Keratinocyte (primary cell): ENCODE measurements around the gene PDK1. TPM values are rescaled to one million over a fixed set of nuclear protein-coding genes. Genes with fewer than 3 reads are reported as not detected.

Experiments used
- DNase-seq: peaks from one replicate; pipeline ENCODE4 v3.0.0-alpha.2; 2011; ENCODE audit warnings: low read depth, missing footprints, low spot score
- FAIRE-seq: peaks from 2 replicates; lab custom pipeline; 2011; peaks lifted over from hg19 to GRCh38; lab: Jason Lieb, UNC
- H2AFZ ChIP-seq: 2 replicates; pipeline ENCODE4 v1.6.0; 2012; ENCODE audit warnings: low read length, control low read depth, inconsistent platforms; ENCODE audit not compliant: control insufficient read depth
- H3K27ac ChIP-seq: 2 replicates; pipeline ENCODE4 v1.5.1; 2011; ENCODE audit warnings: low read length; ENCODE audit not compliant: control insufficient read depth, insufficient read depth
- H3K27me3 ChIP-seq: 3 replicates; pipeline ENCODE4 v1.6.0; 2011; ENCODE audit warnings: low read length; ENCODE audit not compliant: control insufficient read depth, insufficient read depth; ENCODE audit errors: extremely low read depth
- H3K36me3 ChIP-seq, 2 experiments: 2 replicates in 1 of 2; 3 replicates in 1 of 2; pipeline ENCODE4 v1.5.1; 2011; ENCODE audit warnings: low read length in 2 of 2, mild to moderate bottlenecking in 1 of 2; ENCODE audit not compliant: control insufficient read depth in 2 of 2, insufficient read depth in 2 of 2; ENCODE audit errors: extremely low read depth in 1 of 2
- H3K4me1 ChIP-seq: 3 replicates; pipeline ENCODE4 v1.5.1; 2011; ENCODE audit warnings: low read length; ENCODE audit not compliant: control insufficient read depth, insufficient read depth; ENCODE audit errors: extremely low read depth
- H3K4me2 ChIP-seq: 3 replicates; pipeline ENCODE4 v1.6.0; 2011; ENCODE audit warnings: low read depth, low read length; ENCODE audit not compliant: control insufficient read depth, insufficient read depth; ENCODE audit errors: extremely low read depth
- H3K4me3 ChIP-seq, 3 experiments: fragments of 200-600 bp in 1 of 3; sonication (generic) in 1 of 3; 2 replicates in 2 of 3; 3 replicates in 1 of 3; pipeline ENCODE4 v1.5.1; 2011 to 2016; ENCODE audit warnings: low read length in 3 of 3, mild to moderate bottlenecking in 3 of 3, control low read depth in 2 of 3, inconsistent platforms in 1 of 3, low read depth in 1 of 3, mixed read lengths in 1 of 3, mixed run types in 1 of 3, moderate library complexity in 1 of 3; ENCODE audit not compliant: control insufficient read depth in 2 of 3, insufficient read depth in 2 of 3; ENCODE audit errors: extremely low read depth in 1 of 3
- H3K79me2 ChIP-seq: 2 replicates; pipeline ENCODE4 v1.6.0; 2012; ENCODE audit warnings: low read length; ENCODE audit not compliant: control insufficient read depth, insufficient read depth
- H3K9ac ChIP-seq: 3 replicates; pipeline ENCODE4 v1.6.0; 2011; ENCODE audit warnings: low read length; ENCODE audit not compliant: control insufficient read depth, insufficient read depth; ENCODE audit errors: extremely low read depth
- H3K9me1 ChIP-seq: 3 replicates; pipeline ENCODE4 v1.6.0; 2011; ENCODE audit warnings: low read length; ENCODE audit not compliant: control insufficient read depth, insufficient read depth; ENCODE audit errors: extremely low read depth
- H3K9me3 ChIP-seq: 2 replicates; pipeline ENCODE4 v1.5.1; 2012; ENCODE audit warnings: low read depth, low read length; ENCODE audit not compliant: control insufficient read depth
- H4K20me1 ChIP-seq: 3 replicates; pipeline ENCODE4 v1.6.0; 2011; ENCODE audit warnings: low read length; ENCODE audit not compliant: control insufficient read depth, insufficient read depth; ENCODE audit errors: extremely low read depth
- CTCF ChIP-seq, 3 experiments: IDR thresholded peaks in 1 of 3; conservative IDR thresholded peaks in 1 of 3; optimal IDR thresholded peaks in 1 of 3; 2 replicates in 2 of 3; 3 replicates in 1 of 3; pipeline versions ENCODE3 to v1.5.1; 2011; ENCODE audit warnings: low read length in 3 of 3, mild to moderate bottlenecking in 3 of 3, moderate library complexity in 2 of 3, control low read depth in 1 of 3, inconsistent platforms in 1 of 3; ENCODE audit not compliant: insufficient read depth in 2 of 3; ENCODE audit errors: extremely low read depth in 1 of 3
- EZH2 ChIP-seq: IDR thresholded peaks from one replicate; pipeline ENCODE4 v1.6.1; 2012; ENCODE audit warnings: inconsistent platforms, mild to moderate bottlenecking, low read length, moderate library complexity
- dilution Hi-C: fragments of 300-500 bp; cut with MboI; formaldehyde crosslinking; loops from one replicate; pipeline ENCODE4 v1.7.0; 2020; ENCODE audit warnings: low sequenced_read_pairs; ENCODE audit not compliant: extremely low pct_ligation_motif_present
- polyA plus RNA-seq, 5 experiments: library from polyadenylated mRNA; depleted of rRNA in 3 of 5; stranded (reverse) in 3 of 5; stranded (forward) in 1 of 5; unstranded in 1 of 5; fragments of >200 nt; gene quantifications; 1 replicate in 1 of 5; 2 replicates in 3 of 5; 3 replicates in 1 of 5; pipeline versions ENCODE4 v1.2.1 to v1.2.3, GENCODE V29; 2011 to 2012; ENCODE audit warnings: missing spikeins in 2 of 5, low read depth in 1 of 5, low replicate concordance in 1 of 5

Gene PDK1
- polyA plus RNA-seq, 1 donor (not counting 4 experiments of a cell fraction or from before 2014, with no cell fraction given): 29.2 TPM

- no peaks in the 10 kb centered on the region for H3K9me3 ChIP-seq
- H3K9me1 ChIP-seq: no peaks in the 10 kb centered on the region
- no peaks in the 10 kb centered on the region for H3K27me3 ChIP-seq
- TF ChIP-seq EZH2: no peak
- no peak for TF ChIP-seq CTCF (optimal IDR thresholded peaks at IDR 0.05 in 1 of 3, IDR thresholded peaks at IDR 0.05 in 1 of 3, conservative IDR thresholded peaks at IDR 0.05 in 1 of 3; ENCODE audit: extremely low read depth in 1 of 3, insufficient read depth in 2 of 3, low read length in 3 of 3)
- no peaks in the 10 kb centered on the region for H3K79me2 ChIP-seq
- H3K4me1 ChIP-seq: no peaks in the 10 kb centered on the region
- DNase-seq: no peak
- no peak overlapping the region for H2AFZ ChIP-seq
- H3K9ac ChIP-seq: no peak overlapping the region
- no peak overlapping the region for H3K4me3 ChIP-seq
- dilution Hi-C loops: no loop called here
- no peak overlapping the region for H3K27ac ChIP-seq
- H3K36me3 ChIP-seq: no peaks in the 10 kb centered on the region
- no peak for FAIRE-seq
- no peak overlapping the region for H3K4me2 ChIP-seq
- H4K20me1 ChIP-seq: no peaks in the 10 kb centered on the region
Measured at GRCh38 chr2:172628085-172628484, 72.2 kb downstream of the PDK1 start.

- Histone ChIP-seq H2AFZ (no peak overlapping the region), H3K79me2 (no peaks in the 10 kb centered on the region), H4K20me1 (no peaks in the 10 kb centered on the region), H3K4me1 (no peaks in the 10 kb centered on the region), H3K4me2 (no peak overlapping the region), H3K36me3 (no peaks in the 10 kb centered on the region), H3K27ac (no peak overlapping the region), H3K4me3 (no peak overlapping the region), H3K9me1 (no peaks in the 10 kb centered on the region), H3K9me3 (no peaks in the 10 kb centered on the region), H3K27me3 (no peaks in the 10 kb centered on the region), H3K9ac (no peak overlapping the region)
- dilution Hi-C loops: no loop called here
- DNase-seq (no peak), FAIRE-seq (no peak)
- TF ChIP-seq CTCF (optimal IDR thresholded peaks at IDR 0.05 in 1 of 3, IDR thresholded peaks at IDR 0.05 in 1 of 3, conservative IDR thresholded peaks at IDR 0.05 in 1 of 3; ENCODE audit: extremely low read depth in 1 of 3, insufficient read depth in 2 of 3, low read length in 3 of 3): no peak
Measured at GRCh38 chr2:172629586-172629985, 73.7 kb downstream of the PDK1 start.
